Peyer's patch (tissue), 4 donors: ENCODE results near the gene ATP13A3. TPM values are rescaled to one million over a fixed set of nuclear protein-coding genes. Genes with fewer than 3 reads are reported as not detected.

Experiments
- DNase-seq, 3 donors: peaks; one replicate each; pipeline ENCODE4 v3.0.0-alpha.2; 2017 to 2019
- H3K27ac ChIP-seq, 4 donors: fragments of 200-600 bp; sonication (generic); one replicate each; pipeline ENCODE4 v1.5.1; 2016 to 2019
- H3K27me3 ChIP-seq, 2 donors: fragments of 200-600 bp; sonication (generic); one replicate each; pipeline ENCODE4 v1.5.1; 2019
- H3K36me3 ChIP-seq, 3 donors: fragments of 200-600 bp; sonication (generic); one replicate each; pipeline ENCODE4 v1.5.1; 2016 to 2019
- H3K4me1 ChIP-seq, 4 donors: fragments of 200-600 bp; sonication (generic); one replicate each; pipeline ENCODE4 v1.5.1; 2016 to 2019
- H3K4me3 ChIP-seq, 4 donors: fragments of 200-600 bp; sonication (generic); 1 replicate in 3 of 4; 2 replicates in 1 of 4; pipeline ENCODE4 v1.5.1; 2016 to 2019; ENCODE audit warnings: mild to moderate bottlenecking in 1 of 4
- H3K9me3 ChIP-seq, 4 donors: fragments of 200-600 bp; sonication (generic); one replicate each; pipeline ENCODE4 v1.5.1; 2016 to 2019; ENCODE audit warnings: mild to moderate bottlenecking in 1 of 4
- CTCF ChIP-seq, 6 experiments: fragments of 450-650 bp in 4 of 6; fragments of 200-600 bp in 2 of 6; sonication (generic) in 1 of 6; IDR thresholded peaks; one replicate each; pipeline ENCODE4 v1.5.1; 2017 to 2019; ENCODE audit warnings: antibody characterized with exemption in 6 of 6, mild to moderate bottlenecking in 3 of 6, moderate library complexity in 1 of 6
- POLR2A ChIP-seq, 2 donors: fragments of 450-650 bp; IDR thresholded peaks; one replicate each; pipeline ENCODE4 v1.5.1; 2017; ENCODE audit warnings: antibody characterized with exemption in 2 of 2, mild to moderate bottlenecking in 2 of 2, moderate library complexity in 2 of 2
- total RNA-seq, 4 donors: library from RNA; depleted of rRNA; stranded (reverse); fragments of >200 nt; gene quantifications; one replicate each; pipeline ENCODE4 v1.1.0, GENCODE V29; 2016

ATP13A3 gene
- total RNA-seq, 4 donors from 2014 or later, result 54.3 to 67.2 (median 58.2) TPM

GRCh38 chr3:194470615-194471014 lies 16.2 kb downstream of the ATP13A3 start:
- Histone ChIP-seq H3K36me3 (no peaks in the 10 kb centered on the region), H3K9me3 (no peaks in the 10 kb centered on the region), H3K4me3 (no peak overlapping the region), H3K27me3 (no peaks in the 10 kb centered on the region), H3K4me1 (peaks cover 0 to 2% (median 0%) of the 10 kb centered on the region in 4 donors), H3K27ac (no peak overlapping the region)
- TF ChIP-seq CTCF (IDR thresholded peaks at IDR 0.05) (no peak), POLR2A (IDR thresholded peaks at IDR 0.05) (no peak)
- no peak for DNase-seq

GRCh38 chr3:194469977-194470376 lies 16.8 kb downstream of the ATP13A3 start:
- no peaks in the 10 kb centered on the region for H3K9me3 ChIP-seq
- H3K27ac ChIP-seq, result no peak overlapping the region
- no peak overlapping the region for H3K4me3 ChIP-seq
- no peak for DNase-seq
- no peaks in the 10 kb centered on the region for H3K27me3 ChIP-seq
- H3K4me1 ChIP-seq, result no peaks in the 10 kb centered on the region
- H3K36me3 ChIP-seq, result no peaks in the 10 kb centered on the region
- no peak for TF ChIP-seq CTCF (IDR thresholded peaks at IDR 0.05)
- no peak for TF ChIP-seq POLR2A (IDR thresholded peaks at IDR 0.05)

GRCh38 chr3:194468086-194468485 lies 18.7 kb downstream of the ATP13A3 start:
- H3K27ac ChIP-seq, result no peak overlapping the region
- H3K36me3 ChIP-seq, result no peaks in the 10 kb centered on the region
- no peak overlapping the region for H3K4me3 ChIP-seq
- DNase-seq, result no peak
- no peaks in the 10 kb centered on the region for H3K4me1 ChIP-seq
- no peaks in the 10 kb centered on the region for H3K27me3 ChIP-seq
- H3K9me3 ChIP-seq, result no peaks in the 10 kb centered on the region
- no peak for TF ChIP-seq POLR2A (IDR thresholded peaks at IDR 0.05)
- TF ChIP-seq CTCF (IDR thresholded peaks at IDR 0.05), result no peak

- H3K4me3 ChIP-seq, result no peak overlapping the region
- H3K36me3 ChIP-seq, result no peaks in the 10 kb centered on the region
- TF ChIP-seq CTCF (IDR thresholded peaks at IDR 0.05), result no peak
- no peak for TF ChIP-seq POLR2A (IDR thresholded peaks at IDR 0.05)
- H3K27me3 ChIP-seq, result no peaks in the 10 kb centered on the region
- no peaks in the 10 kb centered on the region for H3K4me1 ChIP-seq
- no peak overlapping the region for H3K27ac ChIP-seq
- no peaks in the 10 kb centered on the region for H3K9me3 ChIP-seq
- no peak for DNase-seq
Measured at GRCh38 chr3:194466761-194467356, 19.9 kb downstream of the ATP13A3 start.

- TF ChIP-seq POLR2A (IDR thresholded peaks at IDR 0.05), result no peak
- no peak for TF ChIP-seq CTCF (IDR thresholded peaks at IDR 0.05)
- Histone ChIP-seq H3K27me3 (no peaks in the 10 kb centered on the region), H3K9me3 (no peaks in the 10 kb centered on the region), H3K4me1 (no peaks in the 10 kb centered on the region), H3K27ac (no peak overlapping the region), H3K4me3 (no peak overlapping the region), H3K36me3 (no peaks in the 10 kb centered on the region)
- DNase-seq, result no peak
Measured at GRCh38 chr3:194465920-194466570, 20.8 kb downstream of the ATP13A3 start.
